GM10248 (cell line): Measurements from ENCODE around the gene ESRRG.
"Not testable (repeated sequence)": the region's sequence is repeated elsewhere in the genome, so short reads cannot be mapped to it uniquely, and the experiment has no call there.

Experiments used
- CTCF ChIA-PET: fragments of 300-600 bp; sonication (Branson Sonifier 250); formaldehyde crosslinking; extraction: SDS; loops from one replicate; lab custom pipeline; 2021; ENCODE audit warnings: antibody characterized with exemption; lab: Yijun Ruan, JAX
- POLR2A ChIA-PET: fragments of 350-650 bp; sonication (Branson Sonifier 250); formaldehyde crosslinking; extraction: SDS; loops from one replicate; lab custom pipeline; 2020; ENCODE audit warnings: antibody characterized with exemption; lab: Yijun Ruan, JAX
- DNase-seq: peaks from one replicate; pipeline ENCODE4 v3.0.0; 2012; ENCODE audit errors: extremely low spot score
- CTCF ChIP-seq: IDR thresholded peaks from 2 replicates; pipeline ENCODE4 v1.5.1; 2012; ENCODE audit warnings: mild to moderate bottlenecking, low read depth; ENCODE audit errors: extremely low read depth, missing control alignments, control extremely low read depth

The ESRRG gene

GRCh38 chr1:216710598-216711333, 12.5 kb downstream of the ESRRG start:
- CTCF ChIA-PET: no interaction called here
- no peak for DNase-seq
- TF ChIP-seq CTCF: no peak
- POLR2A ChIA-PET: no interaction called here

GRCh38 chr1:216710055-216710454, 13.2 kb downstream of the ESRRG start:
- no peak for DNase-seq
- TF ChIP-seq CTCF: no peak
- ChIA-PET CTCF (no interaction called here), POLR2A (no interaction called here)

GRCh38 chr1:216705676-216706075, 17.6 kb downstream of the ESRRG start:
- POLR2A ChIA-PET: no interaction called here
- no peak for TF ChIP-seq CTCF
- CTCF ChIA-PET: interaction anchor here (1.1 to 1.8 kb wide), 3 partner anchors 14 to 20 kb away, joined by 3 to 4 read pairs (median 3); no protein-coding TSS in a partner anchor
- no peak for DNase-seq

GRCh38 chr1:216704065-216704464, 19.2 kb downstream of the ESRRG start:
- POLR2A ChIA-PET, DNase-seq, CTCF ChIA-PET: not testable (repeated sequence)

GRCh38 chr1:216702170-216702569, 21.1 kb downstream of the ESRRG start:
- peak; percentile 27 for DNase-seq
- POLR2A ChIA-PET: no interaction called here
- CTCF ChIA-PET: no interaction called here
- TF ChIP-seq CTCF: no peak

GRCh38 chr1:216700779-216701178, 22.4 kb downstream of the ESRRG start:
- CTCF ChIA-PET: no interaction called here

More at GRCh38 chr1:216700779-216701178, 22.4 kb downstream of the ESRRG start:
- TF ChIP-seq CTCF: no peak
- no peak for DNase-seq
- POLR2A ChIA-PET: no interaction called here
